ENCODE measurements around the gene PSMA7.

PSMA7 gene

DNA sequence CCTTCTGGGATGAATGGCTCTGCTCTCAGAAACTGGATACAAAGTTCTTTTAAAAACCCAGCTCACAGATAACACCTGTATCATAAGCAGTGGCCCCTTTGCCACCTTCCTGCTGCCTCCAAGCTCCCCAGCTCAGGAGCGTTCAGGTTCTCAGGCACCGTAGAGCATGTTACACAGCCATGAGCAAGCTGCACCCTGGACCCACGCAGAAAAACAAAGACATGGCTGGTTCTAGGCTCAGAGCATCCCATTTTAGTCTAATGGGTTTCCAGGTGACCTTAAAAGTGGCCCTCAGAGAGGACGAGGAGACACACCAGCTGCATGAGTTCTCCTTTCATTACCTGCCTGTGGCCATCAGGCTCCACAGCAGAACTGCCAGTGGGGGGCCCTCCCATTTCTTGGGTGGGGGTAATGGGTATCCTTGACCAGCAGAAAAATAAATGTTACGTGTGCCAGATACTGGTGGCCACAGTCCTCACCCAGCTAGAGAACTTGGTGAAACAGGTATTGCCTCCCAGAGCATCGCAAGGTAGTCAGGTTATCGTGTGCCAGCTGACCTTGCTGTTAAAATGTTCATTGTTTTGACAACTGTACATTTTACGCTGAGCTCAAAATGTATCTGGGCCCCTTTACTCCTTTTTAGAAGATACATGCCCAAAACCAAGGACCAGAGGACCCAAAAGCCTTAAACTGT, 7.5 kb downstream of the PSMA7 start:
- DNase-seq = no peak

DNA sequence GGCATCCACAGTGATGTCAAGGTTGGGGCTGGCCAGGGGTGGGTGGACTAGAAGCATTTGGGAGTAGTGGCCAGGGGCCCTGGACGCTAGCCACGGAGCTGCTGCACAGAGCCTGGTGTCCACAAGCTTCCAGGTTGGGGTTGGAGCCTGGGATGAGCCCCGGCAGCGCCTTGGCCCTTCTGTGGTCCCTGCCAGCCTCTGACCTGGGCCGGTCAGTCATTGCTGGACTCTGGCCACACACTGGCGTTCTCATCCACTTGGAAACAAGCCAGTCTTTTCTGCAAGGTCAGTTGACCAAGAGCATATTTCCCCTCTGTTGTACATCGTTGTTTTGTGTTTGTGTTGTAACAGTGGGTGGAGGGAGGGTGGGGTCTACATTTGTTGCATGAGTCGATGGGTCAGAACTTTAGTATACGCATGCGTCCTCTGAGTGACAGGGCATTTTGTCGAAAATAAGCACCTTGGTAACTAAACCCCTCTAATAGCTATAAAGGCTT, 8.4 kb downstream of the PSMA7 start:
- no peak for DNase-seq

- DNase-seq = no peak
Observed at GRCh38 chr20:62133864-62134263, 9.3 kb downstream of the PSMA7 start.

GRCh38 chr20:62133051-62133845, 9.9 kb downstream of the PSMA7 start:
- DNase-seq = no peak

GRCh38 chr20:62132421-62132820, 10.8 kb downstream of the PSMA7 start:
- no peak for DNase-seq

- no peak for DNase-seq
Observed at GRCh38 chr20:62131560-62132320, 11.5 kb downstream of the PSMA7 start.

GRCh38 chr20:62129731-62130531, 13.3 kb downstream of the PSMA7 start:
- DNase-seq = no peak

- DNase-seq = no peak
Observed at GRCh38 chr20:62128502-62128901, 14.7 kb downstream of the PSMA7 start.

DNA sequence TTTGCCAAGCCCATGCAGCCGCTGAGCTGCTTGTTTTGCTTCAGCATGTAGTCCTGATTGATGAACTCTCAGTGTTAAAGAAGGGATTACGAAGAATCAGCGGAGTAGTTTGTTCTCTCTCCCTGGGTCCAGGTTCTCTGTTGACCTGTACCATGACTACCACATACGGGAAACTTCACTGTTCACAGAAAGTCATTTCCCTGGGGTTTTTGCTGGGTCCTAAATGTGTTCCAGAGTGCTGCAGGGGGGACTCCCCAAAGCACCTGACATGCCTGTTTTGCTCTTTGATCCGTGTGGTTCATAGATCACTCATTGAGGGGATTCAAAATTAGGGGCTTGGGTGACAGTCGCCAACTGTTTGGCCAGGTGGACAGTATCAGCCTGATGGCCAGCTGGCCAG, 15.4 kb downstream of the PSMA7 start:
- no peak for DNase-seq

DNA sequence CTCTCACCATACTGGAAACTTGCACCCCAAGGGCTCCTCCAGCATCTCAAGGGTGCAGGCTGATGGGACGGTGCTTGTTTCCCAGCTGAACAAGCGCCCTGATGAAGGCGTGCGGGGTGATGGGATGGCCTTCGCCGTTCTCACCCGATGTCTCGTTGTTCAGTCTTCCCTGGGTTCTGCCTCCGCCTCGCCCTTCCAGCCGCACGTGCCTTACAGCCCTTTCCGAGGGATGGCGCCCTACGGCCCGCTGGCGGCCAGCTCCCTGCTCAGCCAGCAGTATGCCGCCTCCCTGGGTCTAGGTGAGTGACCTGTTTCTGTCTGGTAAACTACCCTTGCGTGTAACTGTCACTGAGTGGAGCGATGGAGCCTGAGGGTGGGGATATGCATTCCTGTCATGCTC, 17.1 kb downstream of the PSMA7 start:
- no peak for DNase-seq

- DNase-seq = no peak
Observed at GRCh38 chr20:62123450-62124118, 19.6 kb downstream of the PSMA7 start.

GRCh38 chr20:62122654-62123449, 20.3 kb downstream of the PSMA7 start:
- DNase-seq = peak; percentile 62

GRCh38 chr20:62121776-62122653, 21.2 kb downstream of the PSMA7 start, which contains the start of gene LSM14B:
TSS of gene LSM14B (plus strand) at chr20:62122475. CDS start at chr20:62122667, 192 bp downstream.
- DNase-seq = peak; percentile 99

DNA sequence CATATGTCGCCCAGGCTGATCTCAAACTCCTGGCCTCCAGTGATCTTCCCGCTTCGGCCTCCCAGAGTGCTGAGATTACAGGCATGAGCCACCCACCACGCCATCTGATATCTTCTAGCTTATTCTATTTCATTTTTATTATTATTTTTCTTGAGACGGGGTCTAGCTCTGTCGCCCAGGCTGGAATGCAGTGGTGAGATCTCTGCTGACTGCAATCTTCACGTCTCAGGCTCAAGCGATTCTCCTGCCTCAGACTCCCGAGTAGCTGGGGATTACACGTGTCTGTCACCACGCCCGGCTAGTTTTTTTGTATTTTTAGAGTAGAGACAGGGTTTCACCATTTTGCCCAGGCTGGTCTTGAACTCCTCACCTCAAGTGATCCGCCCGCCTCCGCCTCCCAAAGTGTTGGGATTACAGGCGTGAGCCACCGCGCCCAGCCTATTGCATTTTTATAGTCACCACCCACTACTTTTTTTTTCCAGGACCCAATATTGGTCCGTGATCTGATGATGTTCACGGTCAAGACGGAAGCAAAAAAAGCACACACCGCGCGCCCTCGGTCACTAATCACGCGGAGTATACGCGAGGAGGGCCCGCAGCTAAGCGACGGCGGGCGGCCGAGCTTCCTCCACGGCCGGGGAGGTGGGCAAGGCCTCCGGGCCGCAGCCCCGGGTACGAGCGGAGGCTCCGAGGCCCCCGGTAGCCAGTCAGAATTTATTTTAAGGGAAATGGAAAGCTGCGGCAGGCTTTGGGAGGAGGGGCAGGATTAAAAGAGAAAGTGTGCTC, 22.0 kb downstream of the PSMA7 start:
- no peak for DNase-seq

DNA sequence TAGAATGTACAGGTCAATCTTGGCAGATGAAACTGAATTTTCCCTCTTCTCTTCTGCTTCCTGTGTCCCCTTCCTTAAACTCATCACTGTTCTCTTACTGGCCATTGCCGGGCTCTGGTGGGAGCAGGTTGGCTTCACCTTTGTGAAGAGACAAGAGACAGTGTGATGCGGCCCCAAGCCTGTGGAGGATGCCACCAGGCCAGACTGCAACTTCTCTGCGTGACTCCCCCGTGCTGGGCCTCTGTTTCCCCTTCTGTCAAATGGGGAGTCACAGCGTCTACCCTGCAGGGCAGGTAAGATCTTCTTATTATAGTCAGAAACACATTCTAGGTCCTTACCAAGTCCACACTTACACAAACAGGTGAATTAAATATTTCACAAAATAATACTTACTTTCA, 22.8 kb downstream of the PSMA7 start:
- DNase-seq = no peak

DNA sequence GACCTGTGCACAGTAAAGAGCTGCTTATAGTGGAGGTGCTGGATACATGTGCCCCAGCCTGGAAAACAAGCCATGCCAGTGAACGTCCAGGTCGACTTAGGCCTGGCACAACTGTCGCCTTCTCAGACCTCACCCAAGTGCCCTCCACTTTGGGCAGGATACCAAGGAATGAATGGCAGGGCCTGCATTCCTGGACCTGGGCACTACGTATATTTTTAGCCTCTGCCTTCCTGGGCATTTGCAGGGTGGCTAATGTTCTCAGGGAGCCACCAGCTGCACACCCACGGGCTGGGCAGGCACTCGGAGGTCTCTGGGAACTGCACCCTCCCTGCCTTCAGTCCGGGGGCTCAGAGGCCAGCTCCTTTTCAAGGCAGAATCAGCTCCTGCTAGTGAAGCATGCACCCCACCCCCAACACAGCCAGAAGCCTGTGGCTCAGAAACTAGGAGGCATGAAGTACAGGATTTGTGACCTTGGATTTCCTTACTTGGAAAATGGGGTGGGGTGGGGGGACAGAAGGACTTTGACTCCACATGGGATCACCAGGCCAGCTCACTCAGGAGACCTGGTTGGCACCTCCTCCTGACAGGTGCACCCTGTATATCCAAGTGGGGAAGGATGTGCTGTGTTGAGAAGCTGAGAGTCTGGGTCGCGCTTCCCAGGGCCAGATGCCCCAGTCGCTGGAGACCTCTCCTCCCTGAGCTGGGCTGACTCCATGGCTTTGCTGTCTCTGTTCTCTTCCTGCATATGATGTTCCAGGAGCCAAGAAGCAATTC, 23.4 kb downstream of the PSMA7 start:
- no peak for DNase-seq

DNA sequence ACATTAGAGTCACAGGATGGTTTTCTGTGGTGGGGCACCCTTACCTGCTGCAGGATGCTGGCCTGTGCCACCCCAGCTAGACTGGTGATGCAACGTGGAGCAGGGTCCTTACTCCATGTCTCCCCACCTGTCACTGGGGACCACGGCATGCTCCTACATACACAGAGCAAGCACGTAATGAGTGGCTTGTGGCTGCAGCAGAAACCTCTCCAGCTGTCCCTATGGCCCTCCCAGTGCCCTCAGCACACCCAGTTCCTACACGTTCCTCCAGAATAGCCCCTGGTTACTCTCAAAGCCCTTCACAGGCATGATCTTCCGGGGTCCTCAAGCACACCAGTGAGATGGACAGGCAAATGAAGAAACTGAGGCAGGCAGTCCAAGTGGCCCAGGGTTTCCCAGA, 24.1 kb downstream of the PSMA7 start:
- no peak for DNase-seq
